Hepatocyte (in vitro differentiated cells): ENCODE measurements around the gene WDFY2. TPM values are rescaled to one million over a fixed set of nuclear protein-coding genes. Genes with fewer than 3 reads are reported as not detected.
A peak's percentile ranks its signal among the peaks of the same experiment; 100 is the strongest.

Source experiments
- DNase-seq: peaks from one replicate; pipeline ENCODE4 v3.0.0-alpha.2; 2016; ENCODE audit warnings: low spot score
- H2AFZ ChIP-seq: fragments of 200-600 bp; sonication (generic); 2 replicates; pipeline ENCODE4 v1.6.0; 2016; ENCODE audit warnings: antibody characterized with exemption, mild to moderate bottlenecking
- H3K27ac ChIP-seq: fragments of 200-600 bp; sonication (generic); 2 replicates; pipeline ENCODE4 v1.5.1; 2016; ENCODE audit warnings: mild to moderate bottlenecking
- H3K27me3 ChIP-seq: fragments of 200-600 bp; sonication (generic); 2 replicates; pipeline ENCODE4 v1.6.1; 2016
- H3K36me3 ChIP-seq: fragments of 200-600 bp; sonication (generic); replicated peaks from 2 replicates; pipeline ENCODE4 v1.5.1; 2016; ENCODE audit warnings: low read depth; ENCODE audit not compliant: insufficient read depth
- H3K4me1 ChIP-seq: fragments of 200-600 bp; sonication (generic); 2 replicates; pipeline ENCODE4 v1.5.1; 2016; ENCODE audit warnings: mild to moderate bottlenecking, moderate library complexity; ENCODE audit not compliant: insufficient read depth
- H3K4me2 ChIP-seq: fragments of 200-600 bp; sonication (generic); 2 replicates; pipeline ENCODE4 v1.6.0; 2016
- H3K4me3 ChIP-seq: fragments of 200-600 bp; sonication (generic); 2 replicates; pipeline ENCODE4 v1.5.1; 2016; ENCODE audit warnings: mild to moderate bottlenecking
- H3K79me2 ChIP-seq: fragments of 200-600 bp; sonication (generic); 2 replicates; pipeline ENCODE4 v1.6.0; 2017; ENCODE audit warnings: mild to moderate bottlenecking
- H3K9me2 ChIP-seq: fragments of 200-600 bp; sonication (generic); replicated peaks from 2 replicates; pipeline ENCODE4 v1.6.0; 2017; ENCODE audit warnings: mild to moderate bottlenecking; ENCODE audit not compliant: insufficient read depth
- H3K9me3 ChIP-seq: fragments of 200-600 bp; sonication (generic); 2 replicates; pipeline ENCODE4 v1.5.1; 2016; ENCODE audit warnings: low read depth, mild to moderate bottlenecking
- H4K20me1 ChIP-seq: fragments of 200-600 bp; sonication (generic); 2 replicates; pipeline ENCODE4 v1.6.0; 2016; ENCODE audit warnings: mild to moderate bottlenecking; ENCODE audit not compliant: insufficient read depth, poor library complexity, severe bottlenecking
- CTCF ChIP-seq: fragments of 200-600 bp; sonication (generic); IDR thresholded peaks from 2 replicates; pipeline ENCODE4 v1.5.1; 2016; ENCODE audit warnings: antibody characterized with exemption, mild to moderate bottlenecking; ENCODE audit not compliant: poor library complexity
- EZH2 ChIP-seq: fragments of 200-600 bp; sonication (generic); IDR thresholded peaks from 2 replicates; pipeline ENCODE4 v1.6.1; 2016; ENCODE audit warnings: antibody characterized with exemption, mild to moderate bottlenecking, borderline replicate concordance
- EZH2phosphoT487 ChIP-seq: fragments of 200-600 bp; sonication (generic); IDR thresholded peaks from one replicate; pipeline ENCODE4 v1.6.1; 2018; ENCODE audit warnings: antibody characterized with exemption, mild to moderate bottlenecking, low read depth, moderate library complexity; ENCODE audit not compliant: unreplicated experiment, severe bottlenecking
- WGBS: methylation state at CpG from one replicate; pipeline ENCODE4 v1.1.6; 2016; ENCODE audit warnings: low lambda C conversion rate; ENCODE audit errors: missing lambda C conversion rate; 5-methylcytosine and 5-hydroxymethylcytosine counted together
- polyA plus RNA-seq: library from polyadenylated mRNA; unstranded; fragments of >200 nt; fragmentation: Nextera tagmentation; extraction: Ambion mirVana; gene quantifications from 2 replicates; pipeline ENCODE4 v1.2.1, GENCODE V29; 2016
- total RNA-seq: library from RNA; depleted of rRNA; stranded (reverse); fragments of >200 nt; gene quantifications from 2 replicates; pipeline ENCODE4 v1.2.3, GENCODE V29; 2014

The WDFY2 gene
- total and polyA plus RNA-seq, 2 experiments from 2014 or later, result 9.0 to 9.1 TPM

- no peaks in the 10 kb centered on the region for H3K9me2 ChIP-seq
- H3K27ac ChIP-seq, result no peak overlapping the region
- H3K4me3 ChIP-seq, result no peak overlapping the region
- no peak for TF ChIP-seq EZH2phosphoT487
- no peak for TF ChIP-seq CTCF
- no peak for TF ChIP-seq EZH2
- H4K20me1 ChIP-seq, result no peaks in the 10 kb centered on the region
- DNase-seq, result no peak
- H3K79me2 ChIP-seq, result no peaks in the 10 kb centered on the region
- no peaks in the 10 kb centered on the region for H3K36me3 ChIP-seq
- no peak overlapping the region for H3K4me2 ChIP-seq
- H3K9me3 ChIP-seq, result no peaks in the 10 kb centered on the region
- 91% methylated on average over 6 of the region's 6 CpGs for WGBS
- H3K4me1 ChIP-seq, result no peaks in the 10 kb centered on the region
- H2AFZ ChIP-seq, result no peak overlapping the region
- no peaks in the 10 kb centered on the region for H3K27me3 ChIP-seq
These were observed 36.7 kb upstream of the WDFY2 start for GRCh38 chr13:51547425-51548176.

- Histone ChIP-seq H3K9me3 (no peaks in the 10 kb centered on the region), H3K4me3 (no peak overlapping the region), H3K27me3 (no peaks in the 10 kb centered on the region), H3K27ac (no peak overlapping the region), H4K20me1 (no peaks in the 10 kb centered on the region), H2AFZ (no peak overlapping the region), H3K36me3 (no peaks in the 10 kb centered on the region), H3K4me1 (no peaks in the 10 kb centered on the region), H3K79me2 (no peaks in the 10 kb centered on the region), H3K9me2 (no peaks in the 10 kb centered on the region), H3K4me2 (no peak overlapping the region)
- no peak for TF ChIP-seq CTCF
- no peak for TF ChIP-seq EZH2phosphoT487
- no peak for TF ChIP-seq EZH2
- WGBS, result 70% methylated on average over 3 of the region's 3 CpGs
- peak; percentile 32 for DNase-seq
These were observed 35.2 kb upstream of the WDFY2 start for GRCh38 chr13:51549050-51549449.

- Histone ChIP-seq H2AFZ (no peak overlapping the region), H3K79me2 (no peaks in the 10 kb centered on the region), H3K27me3 (no peaks in the 10 kb centered on the region), H3K36me3 (no peaks in the 10 kb centered on the region), H3K9me2 (no peaks in the 10 kb centered on the region), H3K4me1 (no peaks in the 10 kb centered on the region), H3K9me3 (no peaks in the 10 kb centered on the region), H4K20me1 (no peaks in the 10 kb centered on the region), H3K4me2 (no peak overlapping the region), H3K27ac (no peak overlapping the region), H3K4me3 (no peak overlapping the region)
- TF ChIP-seq EZH2phosphoT487 (no peak), EZH2 (no peak), CTCF (no peak)
- no peak for DNase-seq
- WGBS, result 93% methylated on average over 2 of the region's 2 CpGs
These were observed 34.7 kb upstream of the WDFY2 start for GRCh38 chr13:51549593-51549992.

- H3K9me2 ChIP-seq, result no peaks in the 10 kb centered on the region
- H3K4me3 ChIP-seq, result no peak overlapping the region
- no peak overlapping the region for H3K27ac ChIP-seq
- no peak for DNase-seq
- H3K4me2 ChIP-seq, result no peak overlapping the region
- no peaks in the 10 kb centered on the region for H3K27me3 ChIP-seq
- TF ChIP-seq EZH2phosphoT487, result no peak
- no peak for TF ChIP-seq CTCF
- TF ChIP-seq EZH2, result no peak
- no peaks in the 10 kb centered on the region for H3K36me3 ChIP-seq
- H4K20me1 ChIP-seq, result no peaks in the 10 kb centered on the region
- H3K9me3 ChIP-seq, result no peaks in the 10 kb centered on the region
- H3K4me1 ChIP-seq, result no peaks in the 10 kb centered on the region
- no peak overlapping the region for H2AFZ ChIP-seq
- WGBS, result 90% methylated on average over 1 of the region's 1 CpG
- H3K79me2 ChIP-seq, result no peaks in the 10 kb centered on the region
These were observed 34.1 kb upstream of the WDFY2 start for GRCh38 chr13:51550151-51550550.
